Activated CD8-positive, alpha-beta memory T cell treated with anti-CD3 and anti-CD28 coated beads, Interleukin-2, amount 50 U/mL, for 48 hours (primary cell): Measurements from ENCODE around the gene CABYR.

Source experiments
- DNase-seq: peaks from one replicate; pipeline ENCODE4 v3.0.0-alpha.2; 2020

CABYR gene

GRCh38 chr18:24195296-24196053, 56.6 kb downstream of the CABYR start:
- no peak for DNase-seq

DNA sequence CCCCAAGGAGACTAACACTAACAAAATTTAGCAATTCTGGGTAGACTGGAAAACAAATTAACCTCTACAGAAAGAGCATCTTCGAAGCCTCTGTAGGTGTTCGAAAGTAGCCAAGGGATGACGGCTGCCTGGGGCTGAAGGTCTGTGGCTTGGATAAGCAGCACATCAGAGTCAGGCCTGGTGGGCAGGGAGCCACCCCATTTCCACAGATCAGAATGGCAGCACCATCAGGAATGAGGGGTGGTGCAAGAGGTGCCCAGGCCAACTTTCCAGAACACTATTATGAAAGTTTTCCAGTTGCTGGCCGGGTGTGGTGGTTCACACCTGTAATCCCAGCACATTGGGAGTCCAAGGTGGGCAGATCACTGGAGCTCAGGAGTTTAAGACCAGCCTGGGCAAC, 57.9 kb downstream of the CABYR start:
- DNase-seq: no peak

GRCh38 chr18:24197412-24197811, 58.5 kb downstream of the CABYR start:
- no peak for DNase-seq

- DNase-seq: no peak
Measured at GRCh38 chr18:24198461-24198860, 59.6 kb downstream of the CABYR start.

- DNase-seq: no peak
Measured at GRCh38 chr18:24199372-24199962, 60.6 kb downstream of the CABYR start.

- no peak for DNase-seq
Measured at GRCh38 chr18:24200494-24201290, 61.8 kb downstream of the CABYR start.

GRCh38 chr18:24201699-24202687, 63.1 kb downstream of the CABYR start:
- DNase-seq: no peak

GRCh38 chr18:24204904-24205303, 66.0 kb downstream of the CABYR start:
- no peak for DNase-seq

DNA sequence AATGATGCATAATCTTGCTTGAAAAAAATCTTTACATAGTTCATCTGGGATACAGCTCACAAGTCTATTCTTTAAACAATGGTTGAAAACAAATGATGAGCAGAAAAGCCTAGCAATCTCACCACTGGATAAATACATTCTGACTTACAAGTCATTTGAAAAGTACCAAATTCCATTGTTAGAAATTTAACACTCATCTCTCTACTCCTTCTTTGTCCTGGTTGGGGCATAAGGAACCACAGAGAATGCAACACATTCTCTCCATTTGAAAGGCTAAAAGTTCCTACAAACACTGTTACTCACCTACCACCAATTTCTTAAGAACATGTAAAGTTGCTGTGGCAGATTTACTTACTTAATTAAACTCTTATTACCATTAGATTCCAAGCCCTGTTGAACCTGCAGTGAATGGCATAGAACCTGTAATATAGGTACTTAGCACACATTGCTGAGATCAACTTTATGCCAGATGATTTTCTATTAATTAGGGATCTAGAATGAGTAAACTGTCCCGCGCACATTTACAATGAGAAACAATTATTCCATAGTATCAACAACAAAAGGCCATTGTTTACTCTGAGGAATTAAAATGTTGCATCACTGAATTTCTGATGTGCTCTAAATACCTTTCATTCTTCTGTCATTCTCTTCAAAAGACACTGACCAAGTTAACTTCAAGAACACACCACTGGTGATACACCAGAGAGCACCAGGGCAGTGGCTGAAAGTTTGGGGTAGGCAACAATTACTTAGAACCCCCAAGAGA, 69.6 kb downstream of the CABYR start:
- no peak for DNase-seq

- DNase-seq: no peak
Measured at GRCh38 chr18:24209558-24209957, 70.7 kb downstream of the CABYR start.
